ENCODE results near the gene ARID1A. TPM values are rescaled to one million over a fixed set of nuclear protein-coding genes. Genes with fewer than 3 reads are reported as not detected.
A peak's percentile ranks its signal among the peaks of the same experiment; 100 is the strongest.
"Not testable (repeated sequence)": the region's sequence is repeated elsewhere in the genome, so short reads cannot be mapped to it uniquely, and the experiment has no call there.

Gene ARID1A
- total RNA-seq, 2 experiments from 2014 or later = 120 TPM

GRCh38 chr1:26788515-26788785 lies 92.6 kb downstream of the ARID1A start:
- peak overlapping the region; percentile 99 for H3K27ac Mint-ChIP-seq
- no peaks in the 10 kb centered on the region for H3K9me3 Mint-ChIP-seq
- H3K4me3 Mint-ChIP-seq = peak overlapping the region; percentile 86
- no peaks in the 10 kb centered on the region for H3K27me3 Mint-ChIP-seq
- ChIA-PET POLR2A (interaction anchor here (1.1 to 1.3 kb wide), 4 partner anchors 44 to 173 kb away, joined by 3 to 4 read pairs (median 3); no protein-coding TSS in a partner anchor), CTCF (interaction anchor here (0.6 to 4.5 kb wide), 34 partner anchors 9 to 288 kb away, joined by 3 to 39 read pairs (median 4); partner anchors contain the start of gene GPN2)
- H3K36me3 Mint-ChIP-seq (ENCODE audit: low read depth) = peaks cover 16% of the 10 kb centered on the region
- H3K4me1 Mint-ChIP-seq = peaks cover 74% of the 10 kb centered on the region
- no peak for DNase-seq

DNA sequence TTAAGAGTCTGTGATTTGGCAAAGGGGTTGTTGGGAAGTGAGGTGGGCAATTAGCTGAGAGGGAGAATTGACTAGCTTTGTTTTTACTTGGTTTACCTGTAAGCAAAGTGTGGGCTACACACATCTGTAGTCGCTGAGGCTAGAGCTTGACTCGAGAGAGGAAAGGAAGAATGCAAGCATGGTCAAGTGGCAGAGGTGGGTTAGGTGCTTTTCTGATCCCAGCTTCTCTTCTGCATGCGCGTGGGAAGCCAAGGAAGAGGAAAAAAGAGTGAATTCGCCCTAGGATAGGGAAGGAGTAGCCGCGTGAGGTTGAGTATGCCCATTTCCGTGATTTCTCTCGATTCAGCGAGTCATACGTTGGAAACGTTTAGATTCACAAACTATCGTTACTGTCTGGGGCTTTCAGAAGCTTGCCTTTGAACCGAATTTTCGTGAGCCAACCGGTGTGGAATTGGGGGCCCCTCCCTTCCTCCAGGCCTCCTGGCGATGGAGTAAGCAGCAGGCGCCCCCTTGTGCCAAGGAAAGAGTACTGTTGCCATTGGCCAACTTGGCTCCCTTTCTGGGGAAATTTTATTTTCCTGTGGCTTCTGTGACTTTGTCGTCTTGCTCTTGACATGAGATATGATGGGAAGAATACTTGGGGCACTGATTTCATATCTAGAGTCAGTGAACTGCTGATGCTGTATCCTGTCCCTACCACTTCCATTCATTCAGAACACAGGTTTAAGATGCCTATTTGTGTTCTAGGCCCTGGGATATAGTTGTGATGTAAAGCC lies 93.2 kb downstream of the ARID1A start:
- Mint-ChIP-seq H3K4me3 (peak overlapping the region; percentile 86), H3K36me3 (ENCODE audit: low read depth) (peaks cover 17% of the 10 kb centered on the region), H3K27me3 (no peaks in the 10 kb centered on the region), H3K4me1 (peaks cover 74% of the 10 kb centered on the region), H3K9me3 (no peaks in the 10 kb centered on the region), H3K27ac (peak overlapping the region; percentile 99)
- ChIA-PET CTCF (interaction anchor here (0.6 to 4.5 kb wide), 36 partner anchors 8 to 288 kb away, joined by 3 to 39 read pairs (median 4); partner anchors contain the start of gene GPN2), POLR2A (interaction anchor here (0.6 to 1.3 kb wide), 7 partner anchors 44 to 251 kb away, joined by 3 to 8 read pairs (median 3); no protein-coding TSS in a partner anchor)
- DNase-seq = peak; percentile 92

DNA sequence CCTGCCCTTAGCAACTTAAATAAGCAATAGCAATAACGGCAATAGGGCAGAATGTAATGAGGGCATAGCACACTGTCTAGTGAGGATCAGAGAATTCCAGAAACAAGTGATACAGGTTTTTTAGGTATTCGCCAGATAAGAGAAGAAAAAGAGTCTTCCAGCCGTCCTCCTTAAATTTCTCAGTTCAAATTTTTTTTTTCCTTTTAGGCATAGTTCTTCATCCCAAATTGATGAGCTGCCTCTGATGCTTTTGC lies 93.7 kb downstream of the ARID1A start:
- no peak for DNase-seq
- ChIA-PET CTCF (interaction anchor here (0.7 to 4.5 kb wide), 20 partner anchors 8 to 289 kb away, joined by 3 to 39 read pairs (median 9); no protein-coding TSS in a partner anchor), POLR2A (interaction anchor here (0.6 to 1.3 kb wide), 5 partner anchors 75 to 251 kb away, joined by 3 to 8 read pairs (median 3); no protein-coding TSS in a partner anchor)
- H3K27me3 Mint-ChIP-seq = no peaks in the 10 kb centered on the region
- peaks cover 22% of the 10 kb centered on the region for H3K36me3 Mint-ChIP-seq (ENCODE audit: low read depth)
- peak overlapping the region; percentile 86 for H3K4me3 Mint-ChIP-seq
- H3K27ac Mint-ChIP-seq = peak overlapping the region; percentile 99
- no peaks in the 10 kb centered on the region for H3K9me3 Mint-ChIP-seq
- peaks cover 71% of the 10 kb centered on the region for H3K4me1 Mint-ChIP-seq

GRCh38 chr1:26789931-26790330 lies 94.1 kb downstream of the ARID1A start:
- H3K36me3 Mint-ChIP-seq (ENCODE audit: low read depth) = peaks cover 26% of the 10 kb centered on the region
- H3K27ac Mint-ChIP-seq = peak overlapping the region; percentile 99
- no peaks in the 10 kb centered on the region for H3K27me3 Mint-ChIP-seq
- peak overlapping the region; percentile 44 for H3K4me3 Mint-ChIP-seq
- H3K9me3 Mint-ChIP-seq = no peaks in the 10 kb centered on the region
- ChIA-PET CTCF (interaction anchor here (0.6 to 4.5 kb wide), 25 partner anchors 7 to 752 kb away, joined by 3 to 39 read pairs (median 6); no protein-coding TSS in a partner anchor), POLR2A (interaction anchor here (0.6 to 0.9 kb wide), 2 partner anchors 188 to 252 kb away, joined by 3 read pairs; no protein-coding TSS in a partner anchor)
- peaks cover 67% of the 10 kb centered on the region for H3K4me1 Mint-ChIP-seq
- no peak for DNase-seq

DNA sequence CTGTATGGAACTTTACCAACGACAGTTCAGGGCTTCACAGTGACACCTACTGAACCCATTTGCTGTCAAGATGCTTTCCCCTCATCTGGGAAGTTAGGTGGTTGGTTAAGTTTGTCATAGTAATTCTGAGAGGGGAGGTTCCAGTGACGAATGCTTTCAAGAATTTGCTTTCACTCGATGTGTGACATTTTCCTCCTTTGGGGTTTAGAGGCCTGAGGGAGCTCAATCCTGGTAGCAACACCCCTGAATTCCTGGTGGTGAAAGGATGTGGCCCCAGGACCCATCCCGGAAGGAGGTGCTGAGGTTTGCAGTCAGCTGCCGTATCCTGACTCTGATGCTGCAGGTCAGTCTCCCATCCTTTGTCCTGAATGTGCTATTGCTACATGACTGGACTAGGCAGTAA lies 94.7 kb downstream of the ARID1A start:
- Mint-ChIP-seq H3K4me1 (peaks cover 61% of the 10 kb centered on the region), H3K9me3 (no peaks in the 10 kb centered on the region), H3K27me3 (no peaks in the 10 kb centered on the region), H3K27ac (peak overlapping the region; percentile 99), H3K36me3 (ENCODE audit: low read depth) (peaks cover 30% of the 10 kb centered on the region), H3K4me3 (peak overlapping the region; percentile 44)
- ChIA-PET CTCF (interaction anchor here (0.6 to 4.5 kb wide), 19 partner anchors 10 to 751 kb away, joined by 3 to 39 read pairs (median 5); no protein-coding TSS in a partner anchor), POLR2A (no interaction called here)
- peak; percentile 31 for DNase-seq

DNA sequence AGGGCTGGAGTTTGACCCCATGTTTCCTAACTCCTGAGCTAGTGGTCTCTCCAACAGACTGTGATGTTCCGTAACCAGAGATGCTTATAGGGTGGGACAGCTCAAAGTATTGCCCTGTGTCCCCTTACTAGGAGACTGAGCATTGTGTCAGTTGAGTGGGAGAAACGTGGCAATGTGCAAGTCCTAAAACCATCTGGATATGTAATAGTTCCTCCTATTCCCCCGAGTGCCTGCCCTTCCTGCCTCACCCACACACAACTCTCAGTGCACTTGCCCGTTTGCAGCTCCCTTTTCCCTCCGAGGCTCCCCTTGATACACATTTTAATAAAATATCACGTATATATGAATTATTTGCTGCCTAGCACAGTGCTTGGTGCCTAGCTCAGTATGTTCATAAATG lies 95.3 kb downstream of the ARID1A start:
- peaks cover 30% of the 10 kb centered on the region for H3K36me3 Mint-ChIP-seq (ENCODE audit: low read depth)
- H3K4me1 Mint-ChIP-seq = peaks cover 56% of the 10 kb centered on the region
- peak overlapping the region; percentile 44 for H3K4me3 Mint-ChIP-seq
- no peak for DNase-seq
- ChIA-PET POLR2A (no interaction called here), CTCF (interaction anchor here (1.0 to 4.5 kb wide), 12 partner anchors 9 to 253 kb away, joined by 3 to 39 read pairs (median 7); no protein-coding TSS in a partner anchor)
- peak overlapping the region; percentile 99 for H3K27ac Mint-ChIP-seq
- H3K9me3 Mint-ChIP-seq = no peaks in the 10 kb centered on the region
- no peaks in the 10 kb centered on the region for H3K27me3 Mint-ChIP-seq

GRCh38 chr1:26791626-26792025 lies 95.8 kb downstream of the ARID1A start:
- ChIA-PET CTCF (interaction anchor here (1.1 to 4.5 kb wide), 7 partner anchors 9 to 197 kb away, joined by 4 to 39 read pairs (median 14); no protein-coding TSS in a partner anchor), POLR2A (interaction anchor here (0.6 kb wide), 1 partner anchor 20 kb away, joined by 3 read pairs; no protein-coding TSS in a partner anchor)
- Mint-ChIP-seq H3K27me3 (no peaks in the 10 kb centered on the region), H3K36me3 (ENCODE audit: low read depth) (peaks cover 34% of the 10 kb centered on the region), H3K27ac (no peak overlapping the region), H3K4me1 (peaks cover 54% of the 10 kb centered on the region), H3K9me3 (no peaks in the 10 kb centered on the region), H3K4me3 (no peak overlapping the region)
- no peak for DNase-seq

- DNase-seq = no peak
- Mint-ChIP-seq H3K27ac (no peak overlapping the region), H3K27me3 (no peaks in the 10 kb centered on the region), H3K36me3 (ENCODE audit: low read depth) (peaks cover 40% of the 10 kb centered on the region), H3K4me3 (no peak overlapping the region), H3K9me3 (no peaks in the 10 kb centered on the region), H3K4me1 (peaks cover 53% of the 10 kb centered on the region)
- POLR2A ChIA-PET = no interaction called here
- CTCF ChIA-PET = no interaction called here
These were observed 97.1 kb downstream of the ARID1A start for GRCh38 chr1:26792924-26793323.

DNA sequence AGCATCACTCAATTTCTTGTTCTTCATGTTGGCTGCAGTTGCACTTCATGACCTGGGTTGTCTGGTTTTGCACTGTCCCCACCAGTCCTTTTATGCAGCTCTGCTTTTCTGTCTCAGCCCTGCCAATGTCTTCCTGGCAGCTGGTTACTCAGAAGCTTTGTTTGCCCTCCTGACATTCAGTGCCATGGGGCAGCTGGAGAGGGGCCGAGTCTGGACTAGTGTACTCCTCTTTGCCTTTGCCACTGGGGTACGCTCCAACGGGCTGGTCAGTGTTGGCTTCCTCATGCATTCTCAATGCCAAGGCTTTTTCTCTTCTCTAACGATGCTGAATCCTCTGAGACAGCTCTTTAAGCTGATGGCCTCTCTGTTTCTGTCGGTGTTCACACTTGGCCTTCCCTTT lies 98.6 kb downstream of the ARID1A start:
- H3K4me3 Mint-ChIP-seq = no peak overlapping the region
- POLR2A ChIA-PET = no interaction called here
- CTCF ChIA-PET = interaction anchor here (2.7 kb wide), 1 partner anchor 16 kb away, joined by 9 read pairs; no protein-coding TSS in a partner anchor
- H3K4me1 Mint-ChIP-seq = peaks cover 56% of the 10 kb centered on the region
- H3K27me3 Mint-ChIP-seq = no peaks in the 10 kb centered on the region
- peaks cover 40% of the 10 kb centered on the region for H3K36me3 Mint-ChIP-seq (ENCODE audit: low read depth)
- H3K27ac Mint-ChIP-seq = no peak overlapping the region
- H3K9me3 Mint-ChIP-seq = no peaks in the 10 kb centered on the region
- DNase-seq = no peak

DNA sequence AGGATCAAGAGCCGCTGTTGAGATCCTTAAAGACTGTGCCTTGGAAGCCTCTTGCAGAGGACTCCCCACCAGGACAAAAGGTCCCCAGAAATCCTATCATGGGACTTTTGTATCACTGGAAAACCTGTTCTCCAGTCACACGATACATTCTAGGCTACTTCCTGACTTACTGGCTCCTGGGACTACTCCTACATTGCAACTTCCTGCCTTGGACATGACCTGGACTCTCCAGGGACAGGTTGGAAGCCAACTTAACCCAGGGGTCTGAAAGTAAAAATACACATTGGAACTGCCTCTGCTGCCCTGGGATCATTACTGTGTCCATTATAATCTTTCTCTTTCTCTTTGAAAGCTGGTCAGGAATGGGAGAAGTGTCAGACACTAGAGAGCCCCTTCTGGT lies 101.8 kb downstream of the ARID1A start:
- Mint-ChIP-seq H3K4me3 (no peak overlapping the region), H3K9me3 (peaks cover 2% of the 10 kb centered on the region), H3K27me3 (no peaks in the 10 kb centered on the region), H3K27ac (no peak overlapping the region), H3K36me3 (ENCODE audit: low read depth) (peaks cover 44% of the 10 kb centered on the region), H3K4me1 (peaks cover 59% of the 10 kb centered on the region)
- DNase-seq = no peak
- ChIA-PET POLR2A (no interaction called here), CTCF (interaction anchor here (0.9 to 1.8 kb wide), 4 partner anchors 9 to 196 kb away, joined by 3 to 10 read pairs (median 4); partner anchors contain the start of gene PIGV)

DNA sequence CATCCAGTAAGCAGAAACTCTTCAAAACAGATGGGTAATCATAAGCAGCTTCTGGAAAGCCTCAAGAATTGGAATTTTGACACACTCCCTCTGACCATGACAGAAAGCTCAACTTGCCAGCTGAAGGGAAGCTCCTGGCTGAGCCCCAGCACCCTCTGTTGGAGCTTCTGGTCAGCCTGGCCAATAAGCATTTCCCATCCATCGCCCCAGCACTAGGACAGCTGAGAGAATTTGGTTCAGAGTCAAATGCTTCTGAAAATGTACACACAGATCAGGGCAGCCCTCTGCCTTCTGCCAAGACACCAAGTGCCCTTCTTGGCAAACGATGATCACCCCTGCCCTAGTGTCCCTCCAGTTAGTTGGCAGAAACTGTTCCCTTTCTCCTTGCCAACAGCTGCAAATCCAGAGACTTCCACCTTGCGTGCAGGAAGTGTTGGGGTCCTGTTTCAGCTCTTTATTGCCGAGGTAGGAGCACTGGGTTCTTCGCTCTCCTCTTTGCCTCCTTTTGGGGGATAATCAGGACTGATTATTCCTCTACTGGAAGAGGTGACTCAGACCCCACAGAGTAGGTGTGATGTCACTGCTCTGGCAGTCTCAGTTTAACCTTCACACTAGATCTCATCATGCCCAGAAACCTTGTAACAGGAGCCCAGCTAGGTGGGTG lies 103.8 kb downstream of the ARID1A start:
- Mint-ChIP-seq H3K36me3 (ENCODE audit: low read depth) (peaks cover 28% of the 10 kb centered on the region), H3K9me3 (peaks cover 2% of the 10 kb centered on the region), H3K4me3 (peak overlapping the region; percentile 55), H3K27me3 (no peaks in the 10 kb centered on the region), H3K4me1 (peaks cover 51% of the 10 kb centered on the region), H3K27ac (peak overlapping the region; percentile 92)
- CTCF ChIA-PET = interaction anchor here (0.6 to 4.2 kb wide), 9 partner anchors 10 to 300 kb away, joined by 3 to 39 read pairs (median 3); partner anchors contain the start of gene PIGV
- POLR2A ChIA-PET = interaction anchor here (0.6 kb wide), 1 partner anchor 226 kb away, joined by 3 read pairs; no protein-coding TSS in a partner anchor
- no peak for DNase-seq

GRCh38 chr1:26803932-26804331 lies 108.1 kb downstream of the ARID1A start:
- H3K4me1 Mint-ChIP-seq = peaks cover 41% of the 10 kb centered on the region
- DNase-seq, H3K27me3 Mint-ChIP-seq, POLR2A ChIA-PET, H3K9me3 Mint-ChIP-seq, CTCF ChIA-PET, H3K27ac Mint-ChIP-seq, H3K4me3 Mint-ChIP-seq: not testable (repeated sequence)
- peaks cover 15% of the 10 kb centered on the region for H3K36me3 Mint-ChIP-seq (ENCODE audit: low read depth)

All from activated CD4-positive, alpha-beta T cell treated with anti-CD3 and anti-CD28 coated beads, Interleukin-2, amount 10 ng/mL, durations not matched to agents 7 days and 5 days (primary cell).